HEK293 (cell line): Measurements from ENCODE around the gene MOG.

ENCODE experiments used
- CTCF ChIA-PET: fragments of 350-600 bp; formaldehyde crosslinking; extraction: SDS; loops from one replicate; lab custom pipeline; 2021; ENCODE audit warnings: antibody characterized with exemption; lab: Yijun Ruan, JAX
- POLR2A ChIA-PET: fragments of 300-600 bp; formaldehyde crosslinking; extraction: SDS; loops from one replicate; lab custom pipeline; 2020; ENCODE audit warnings: antibody characterized with exemption, inconsistent platforms; lab: Yijun Ruan, JAX
- H3K27ac ChIP-seq: fragments of 200-500 bp; sonication (Bioruptor generic); 2 replicates; pipeline ENCODE4 v1.5.1; 2014; ENCODE audit warnings: low read depth, low read length, control low read depth, inconsistent platforms; ENCODE audit errors: extremely low read depth
- H3K36me3 ChIP-seq, 2 experiments: fragments of 200-500 bp in 1 of 2; sonication (Bioruptor generic) in 1 of 2; 1 replicate in 1 of 2; 2 replicates in 1 of 2; pipeline ENCODE4 v1.5.1; 2014 to 2017; ENCODE audit warnings: inconsistent platforms in 2 of 2, low read length in 2 of 2; ENCODE audit not compliant: control insufficient read depth in 2 of 2, insufficient read depth in 1 of 2
- H3K4me1 ChIP-seq: fragments of 200-500 bp; sonication (Bioruptor generic); 2 replicates; pipeline ENCODE4 v1.5.1; 2014; ENCODE audit warnings: mild to moderate bottlenecking, low read length, inconsistent platforms; ENCODE audit not compliant: control insufficient read depth, insufficient read depth
- H3K4me3 ChIP-seq: 2 replicates; pipeline ENCODE4 v1.5.1; 2011; ENCODE audit warnings: low read depth, mild to moderate bottlenecking, control low read depth, low read length, moderate library complexity
- H3K9me3 ChIP-seq: fragments of 200-500 bp; sonication (Bioruptor generic); 2 replicates; pipeline ENCODE4 v1.5.1; 2014; ENCODE audit warnings: low read depth, low read length, inconsistent platforms; ENCODE audit not compliant: control insufficient read depth, insufficient read depth
- SALL2 ChIP-seq: fragments of 450-650 bp; formaldehyde crosslinking; IDR thresholded peaks from 2 replicates; pipeline ENCODE4 v1.5.0; 2017; ENCODE audit warnings: missing biosample characterization, mild to moderate bottlenecking, missing genetic modification characterization, borderline replicate concordance
- SP3 ChIP-seq: fragments of 450-650 bp; formaldehyde crosslinking; IDR thresholded peaks from 2 replicates; pipeline ENCODE4 v1.5.1; 2016; ENCODE audit warnings: missing biosample characterization, missing genetic modification characterization
- SP7 ChIP-seq: fragments of 450-650 bp; formaldehyde crosslinking; IDR thresholded peaks from 2 replicates; pipeline ENCODE4 v1.5.1; 2016; ENCODE audit warnings: missing biosample characterization, missing genetic modification characterization
- TRIM28 ChIP-seq: IDR thresholded peaks from 2 replicates; pipeline ENCODE4 v1.6.1; 2011; ENCODE audit warnings: low read length, control low read depth, borderline replicate concordance
- ZNF169 ChIP-seq: fragments of 450-650 bp; formaldehyde crosslinking; IDR thresholded peaks from 2 replicates; pipeline ENCODE4 v1.5.1; 2016; ENCODE audit warnings: missing biosample characterization, missing genetic modification characterization
- ZNF211 ChIP-seq: fragments of 450-650 bp; formaldehyde crosslinking; IDR thresholded peaks from 2 replicates; pipeline ENCODE4 v1.5.1; 2016; ENCODE audit warnings: low read depth, missing biosample characterization, missing genetic modification characterization
- ZNF24 ChIP-seq: fragments of 450-650 bp; formaldehyde crosslinking; IDR thresholded peaks from 2 replicates; pipeline ENCODE4 v1.5.1; 2016; ENCODE audit warnings: missing biosample characterization, missing genetic modification characterization
- ZNF324 ChIP-seq: fragments of 450-650 bp; formaldehyde crosslinking; IDR thresholded peaks from 2 replicates; pipeline ENCODE4 v1.5.1; 2016; ENCODE audit warnings: missing biosample characterization, missing genetic modification characterization
- ZNF366 ChIP-seq: fragments of 450-650 bp; formaldehyde crosslinking; conservative IDR thresholded peaks from 2 replicates; pipeline ENCODE4 v1.5.1; 2016; ENCODE audit warnings: missing biosample characterization, missing genetic modification characterization
- ZNF560 ChIP-seq: fragments of 450-650 bp; formaldehyde crosslinking; IDR thresholded peaks from 2 replicates; pipeline ENCODE4 v1.5.1; 2017; ENCODE audit warnings: missing biosample characterization, missing genetic modification characterization, borderline replicate concordance
- ZNF600 ChIP-seq: fragments of 450-650 bp; formaldehyde crosslinking; IDR thresholded peaks from 2 replicates; pipeline ENCODE4 v1.5.1; 2016; ENCODE audit warnings: missing biosample characterization, missing genetic modification characterization
- ZNF621 ChIP-seq: fragments of 450-650 bp; formaldehyde crosslinking; IDR thresholded peaks from 2 replicates; pipeline ENCODE4 v1.5.1; 2017; ENCODE audit warnings: missing biosample characterization, missing genetic modification characterization
- ZNF776 ChIP-seq: fragments of 450-650 bp; formaldehyde crosslinking; IDR thresholded peaks from 2 replicates; pipeline ENCODE4 v1.5.0; 2017; ENCODE audit warnings: missing biosample characterization, missing genetic modification characterization, borderline replicate concordance
- ZSCAN16 ChIP-seq: fragments of 450-650 bp; formaldehyde crosslinking; IDR thresholded peaks from 2 replicates; pipeline ENCODE4 v1.5.1; 2016; ENCODE audit warnings: missing biosample characterization, missing genetic modification characterization
- ZSCAN23 ChIP-seq: fragments of 450-650 bp; formaldehyde crosslinking; IDR thresholded peaks from 2 replicates; pipeline ENCODE4 v1.5.1; 2016; ENCODE audit warnings: missing biosample characterization, missing genetic modification characterization
- TF ChIP-seq, protein P1 (sequence below): fragments of 450-650 bp; formaldehyde crosslinking; IDR thresholded peaks from 2 replicates; pipeline ENCODE4 v1.5.1; 2016; ENCODE audit warnings: missing biosample characterization, missing genetic modification characterization, borderline replicate concordance
- TF ChIP-seq, protein P2 (sequence below): fragments of 450-650 bp; formaldehyde crosslinking; IDR thresholded peaks from 2 replicates; pipeline ENCODE4 v1.5.1; 2016; ENCODE audit warnings: missing biosample characterization, missing genetic modification characterization
- TF ChIP-seq, protein P3 (sequence below): fragments of 450-650 bp; formaldehyde crosslinking; IDR thresholded peaks from 2 replicates; pipeline ENCODE4 v1.5.1; 2016; ENCODE audit warnings: missing biosample characterization, missing genetic modification characterization
- TF ChIP-seq, protein P4 (sequence below): fragments of 450-650 bp; formaldehyde crosslinking; IDR thresholded peaks from 2 replicates; pipeline ENCODE4 v1.5.1; 2016; ENCODE audit warnings: missing biosample characterization, missing genetic modification characterization

The MOG gene

GRCh38 chr6:29676981-29677601 is 20.2 kb downstream of the MOG start:
- Histone ChIP-seq H3K36me3 (no peaks in the 10 kb centered on the region), H3K27ac (no peak overlapping the region), H3K4me3 (no peak overlapping the region), H3K4me1 (no peaks in the 10 kb centered on the region), H3K9me3 (no peaks in the 10 kb centered on the region)
- ChIA-PET CTCF (interaction anchor here (0.6 to 4.2 kb wide), 7 partner anchors 13 to 60 kb away, joined by 3 to 42 read pairs (median 6); no protein-coding TSS in a partner anchor), POLR2A (interaction anchor here (0.7 kb wide), 1 partner anchor 44 kb away, joined by 3 read pairs; the partner anchor contains the start of gene GABBR1)
- TF ChIP-seq TRIM28 (peak; percentile 53; the same call in 1 of the 2 replicates), ZNF600 (tag by site-specific recombination) (no peak), ZNF621 (tag by site-specific recombination) (no peak)

DNA sequence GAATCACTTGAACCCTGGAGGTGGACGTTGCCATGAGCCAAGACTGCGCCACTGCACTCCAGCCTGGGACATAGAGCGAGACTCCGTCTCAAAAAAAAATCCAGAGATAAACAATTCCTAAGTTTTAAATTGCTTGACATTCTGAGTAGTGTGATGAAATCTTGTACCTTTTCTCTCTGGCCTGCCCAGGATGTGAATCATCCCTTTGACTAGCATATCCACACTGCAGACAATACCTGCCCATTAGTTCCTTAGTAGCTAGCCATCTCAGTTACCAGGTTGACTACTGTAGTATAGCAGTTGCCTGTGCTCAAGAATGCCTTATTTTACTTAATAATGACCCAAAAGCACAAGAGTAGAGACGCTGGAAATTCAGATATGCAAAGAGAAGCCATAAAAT is 21.2 kb downstream of the MOG start:
- POLR2A ChIA-PET = no interaction called here
- H3K9me3 ChIP-seq = no peaks in the 10 kb centered on the region
- TF ChIP-seq ZNF560 (tag by site-specific recombination) = no peak
- no peak for TF ChIP-seq ZNF24 (tag by site-specific recombination)
- TF ChIP-seq ZSCAN16 (tag by site-specific recombination) = no peak
- TF ChIP-seq SP7 (tag by site-specific recombination) = no peak
- TF ChIP-seq SALL2 (tag by site-specific recombination) = no peak
- no peak for TF ChIP-seq ZNF211 (tag by site-specific recombination)
- no peak for TF ChIP-seq ZNF776 (tag by site-specific recombination)
- no peak for TF ChIP-seq ZNF366 (tag by site-specific recombination)
- TF ChIP-seq, protein P1, sequence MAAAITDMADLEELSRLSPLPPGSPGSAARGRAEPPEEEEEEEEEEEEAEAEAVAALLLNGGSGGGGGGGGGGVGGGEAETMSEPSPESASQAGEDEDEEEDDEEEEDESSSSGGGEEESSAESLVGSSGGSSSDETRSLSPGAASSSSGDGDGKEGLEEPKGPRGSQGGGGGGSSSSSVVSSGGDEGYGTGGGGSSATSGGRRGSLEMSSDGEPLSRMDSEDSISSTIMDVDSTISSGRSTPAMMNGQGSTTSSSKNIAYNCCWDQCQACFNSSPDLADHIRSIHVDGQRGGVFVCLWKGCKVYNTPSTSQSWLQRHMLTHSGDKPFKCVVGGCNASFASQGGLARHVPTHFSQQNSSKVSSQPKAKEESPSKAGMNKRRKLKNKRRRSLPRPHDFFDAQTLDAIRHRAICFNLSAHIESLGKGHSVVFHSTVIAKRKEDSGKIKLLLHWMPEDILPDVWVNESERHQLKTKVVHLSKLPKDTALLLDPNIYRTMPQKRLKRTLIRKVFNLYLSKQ (tag by site-specific recombination) = no peak
- TF ChIP-seq, protein P2, sequence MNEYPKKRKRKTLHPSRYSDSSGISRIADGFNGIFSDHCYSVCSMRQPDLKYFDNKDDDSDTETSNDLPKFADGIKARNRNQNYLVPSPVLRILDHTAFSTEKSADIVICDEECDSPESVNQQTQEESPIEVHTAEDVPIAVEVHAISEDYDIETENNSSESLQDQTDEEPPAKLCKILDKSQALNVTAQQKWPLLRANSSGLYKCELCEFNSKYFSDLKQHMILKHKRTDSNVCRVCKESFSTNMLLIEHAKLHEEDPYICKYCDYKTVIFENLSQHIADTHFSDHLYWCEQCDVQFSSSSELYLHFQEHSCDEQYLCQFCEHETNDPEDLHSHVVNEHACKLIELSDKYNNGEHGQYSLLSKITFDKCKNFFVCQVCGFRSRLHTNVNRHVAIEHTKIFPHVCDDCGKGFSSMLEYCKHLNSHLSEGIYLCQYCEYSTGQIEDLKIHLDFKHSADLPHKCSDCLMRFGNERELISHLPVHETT (tag by site-specific recombination) = no peak
- TF ChIP-seq ZNF324 (tag by site-specific recombination) = no peak
- TF ChIP-seq SP3 = no peak
- no peak for TF ChIP-seq ZNF169 (tag by site-specific recombination)
- TF ChIP-seq, protein P3, sequence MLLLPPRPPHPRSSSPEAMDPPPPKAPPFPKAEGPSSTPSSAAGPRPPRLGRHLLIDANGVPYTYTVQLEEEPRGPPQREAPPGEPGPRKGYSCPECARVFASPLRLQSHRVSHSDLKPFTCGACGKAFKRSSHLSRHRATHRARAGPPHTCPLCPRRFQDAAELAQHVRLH (tag by site-specific recombination) = no peak
- TF ChIP-seq, protein P4, sequence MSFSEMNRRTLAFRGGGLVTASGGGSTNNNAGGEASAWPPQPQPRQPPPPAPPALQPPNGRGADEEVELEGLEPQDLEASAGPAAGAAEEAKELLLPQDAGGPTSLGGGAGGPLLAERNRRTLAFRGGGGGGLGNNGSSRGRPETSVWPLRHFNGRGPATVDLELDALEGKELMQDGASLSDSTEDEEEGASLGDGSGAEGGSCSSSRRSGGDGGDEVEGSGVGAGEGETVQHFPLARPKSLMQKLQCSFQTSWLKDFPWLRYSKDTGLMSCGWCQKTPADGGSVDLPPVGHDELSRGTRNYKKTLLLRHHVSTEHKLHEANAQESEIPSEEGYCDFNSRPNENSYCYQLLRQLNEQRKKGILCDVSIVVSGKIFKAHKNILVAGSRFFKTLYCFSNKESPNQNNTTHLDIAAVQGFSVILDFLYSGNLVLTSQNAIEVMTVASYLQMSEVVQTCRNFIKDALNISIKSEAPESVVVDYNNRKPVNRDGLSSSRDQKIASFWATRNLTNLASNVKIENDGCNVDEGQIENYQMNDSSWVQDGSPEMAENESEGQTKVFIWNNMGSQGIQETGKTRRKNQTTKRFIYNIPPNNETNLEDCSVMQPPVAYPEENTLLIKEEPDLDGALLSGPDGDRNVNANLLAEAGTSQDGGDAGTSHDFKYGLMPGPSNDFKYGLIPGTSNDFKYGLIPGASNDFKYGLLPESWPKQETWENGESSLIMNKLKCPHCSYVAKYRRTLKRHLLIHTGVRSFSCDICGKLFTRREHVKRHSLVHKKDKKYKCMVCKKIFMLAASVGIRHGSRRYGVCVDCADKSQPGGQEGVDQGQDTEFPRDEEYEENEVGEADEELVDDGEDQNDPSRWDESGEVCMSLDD (tag by site-specific recombination) = no peak
- no peak for TF ChIP-seq ZSCAN23 (tag by site-specific recombination)
- TF ChIP-seq, all 188 proteins: peak for 0
- CTCF ChIA-PET = interaction anchor here (0.6 to 2.4 kb wide), 4 partner anchors 18 to 89 kb away, joined by 3 to 14 read pairs (median 4); no protein-coding TSS in a partner anchor
- H3K36me3 ChIP-seq = no peaks in the 10 kb centered on the region
- no peak overlapping the region for H3K27ac ChIP-seq
- no peak overlapping the region for H3K4me3 ChIP-seq
- no peaks in the 10 kb centered on the region for H3K4me1 ChIP-seq
